ENCODE measurements around the gene LHFPL3. TPM values are rescaled to one million over a fixed set of nuclear protein-coding genes. Genes with fewer than 3 reads are reported as not detected.

Gene LHFPL3
- total RNA-seq, 1 experiment from 2014 or later: not detected

- peaks cover 0 to 2% (median 0%) of the 10 kb centered on the region in 3 experiments; a peak in 1 of 7 replicates for H3K36me3 Mint-ChIP-seq (ENCODE audit: insufficient read depth in 1 of 3, low read depth in 3 of 3)
- Histone ChIP-seq H3T11ph (ENCODE audit: low read length) (no peak overlapping the region), H4K5ac (ENCODE audit: insufficient read length, low read depth, low read length) (no peak overlapping the region), H3K56ac (ENCODE audit: insufficient read length, low read depth, low read length) (no peak overlapping the region), H3K23ac (ENCODE audit: insufficient read length, low read depth, low read length) (no peak overlapping the region), H3K4ac (ENCODE audit: low read depth, low read length) (no peak overlapping the region), H4K91ac (ENCODE audit: insufficient read length, low read depth, low read length) (no peak overlapping the region), H4K20me1 (ENCODE audit: control insufficient read depth, insufficient read depth, insufficient read length) (no peaks in the 10 kb centered on the region), H2BK15ac (ENCODE audit: low read depth, low read length) (no peak overlapping the region), H3K4me1 (ENCODE audit: insufficient read depth, low read length) (no peaks in the 10 kb centered on the region), H3K27ac (ENCODE audit: insufficient read length, low read depth, low read length) (no peak overlapping the region), H2BK120ac (ENCODE audit: low read depth, low read length, poor library complexity, severe bottlenecking) (no peak overlapping the region), H2AK5ac (ENCODE audit: insufficient read length, low read length) (no peak overlapping the region), H4K8ac (replicated peaks; ENCODE audit: insufficient read length, low read depth, low read length) (no peak overlapping the region), H2BK12ac (ENCODE audit: insufficient read length, low read depth, low read length) (no peak overlapping the region), H2AFZ (ENCODE audit: low read length) (no peak overlapping the region), H3K14ac (ENCODE audit: insufficient read depth, low read length) (no peak overlapping the region), H3K9ac (ENCODE audit: extremely low read depth, insufficient read length, low read length) (no peak overlapping the region), H3K18ac (ENCODE audit: insufficient read length, low read depth, low read length) (no peak overlapping the region), H3K4me2 (ENCODE audit: insufficient read depth, insufficient read length, low read length) (no peak overlapping the region), H2BK20ac (ENCODE audit: low read depth, low read length, poor library complexity, severe bottlenecking) (no peak overlapping the region), H3K27me3 (ENCODE audit: insufficient read depth, low read length) (no peaks in the 10 kb centered on the region; the same call in 1 of the 2 replicates), H3K79me1 (ENCODE audit: insufficient read depth, low read depth, low read length, poor library complexity, severe bottlenecking) (no peaks in the 10 kb centered on the region), H3K79me2 (ENCODE audit: insufficient read depth, low read length) (no peaks in the 10 kb centered on the region), H3K23me2 (ENCODE audit: insufficient read length, low read depth, low read length, poor library complexity, severe bottlenecking) (no peaks in the 10 kb centered on the region), H3K9me3 (ENCODE audit: control insufficient read depth, low read depth, low read length) (no peaks in the 10 kb centered on the region), H2BK5ac (ENCODE audit: insufficient read length, low read length) (no peak overlapping the region)
- no peak for TF ChIP-seq CTCF (conservative IDR thresholded peaks at IDR 0.05)
- no peak overlapping the region for H3K4me3 Mint-ChIP-seq
- no peak overlapping the region for H3K27ac Mint-ChIP-seq
- H3K9me3 Mint-ChIP-seq: peaks cover 0 to 7% of the 10 kb centered on the region in 2 experiments; a peak in 2 of 5 replicates
- DNase-seq: no peak
- H3K4me1 Mint-ChIP-seq: no peaks in the 10 kb centered on the region
- peaks cover 6% of the 10 kb centered on the region for H3K27me3 Mint-ChIP-seq (ENCODE audit: low read depth)
Observed at GRCh38 chr7:104572554-104572953, 244.2 kb downstream of the LHFPL3 start.
